ENCODE results near the gene HPD. TPM values are rescaled to one million over a fixed set of nuclear protein-coding genes. Genes with fewer than 3 reads are reported as not detected.

Gene HPD
- total RNA-seq, 1 donor from 2014 or later = 2.5 TPM

DNA sequence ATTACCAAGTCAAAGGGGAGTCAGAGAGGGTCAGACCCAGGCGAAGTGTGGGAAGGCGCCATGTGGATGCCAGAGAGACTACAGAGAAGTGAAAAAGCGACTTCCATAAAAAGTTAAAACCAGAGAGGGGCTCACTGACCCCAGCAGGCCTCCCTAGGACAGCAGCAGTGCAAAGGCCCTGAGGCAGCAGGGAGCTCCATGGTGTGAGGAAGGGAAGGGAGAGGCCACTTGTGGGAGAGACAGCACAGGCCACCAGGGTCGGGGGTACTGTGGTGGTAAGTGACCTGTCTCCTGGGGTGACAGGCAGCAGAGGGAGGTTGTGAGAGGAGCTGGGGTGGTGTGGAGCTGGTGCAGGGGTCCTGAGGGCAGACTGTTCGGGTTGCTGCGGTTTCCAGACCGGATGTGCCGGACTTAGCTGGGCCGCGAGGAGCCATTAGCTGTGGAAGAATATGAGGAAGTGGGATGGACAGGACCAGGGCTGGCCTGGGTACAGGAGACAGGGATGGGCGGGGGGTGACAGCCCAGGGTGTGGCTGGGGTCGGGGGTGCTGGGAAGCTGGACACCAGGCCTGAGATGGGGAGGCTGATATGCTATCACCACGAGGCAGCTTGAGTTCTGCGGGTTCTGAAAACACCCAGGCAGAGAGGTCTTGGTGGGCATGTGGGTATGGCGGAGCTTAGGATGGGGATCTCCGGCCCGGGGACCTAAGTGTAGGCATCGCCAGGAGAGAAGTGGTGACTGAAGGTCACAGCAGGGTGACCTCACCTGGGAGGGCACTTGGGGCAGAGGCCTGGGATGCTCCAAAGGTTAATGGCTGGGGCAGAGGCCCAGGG lies 32.1 kb downstream of the HPD start:
- Histone ChIP-seq H3K27ac (no peak overlapping the region), H3K9me3 (no peaks in the 10 kb centered on the region), H3K27me3 (ENCODE audit: low read depth) (no peaks in the 10 kb centered on the region), H3K36me3 (peaks cover 85% of the 10 kb centered on the region), H3K4me1 (no peaks in the 10 kb centered on the region), H3K4me3 (no peak overlapping the region)
- TF ChIP-seq, protein P1, sequence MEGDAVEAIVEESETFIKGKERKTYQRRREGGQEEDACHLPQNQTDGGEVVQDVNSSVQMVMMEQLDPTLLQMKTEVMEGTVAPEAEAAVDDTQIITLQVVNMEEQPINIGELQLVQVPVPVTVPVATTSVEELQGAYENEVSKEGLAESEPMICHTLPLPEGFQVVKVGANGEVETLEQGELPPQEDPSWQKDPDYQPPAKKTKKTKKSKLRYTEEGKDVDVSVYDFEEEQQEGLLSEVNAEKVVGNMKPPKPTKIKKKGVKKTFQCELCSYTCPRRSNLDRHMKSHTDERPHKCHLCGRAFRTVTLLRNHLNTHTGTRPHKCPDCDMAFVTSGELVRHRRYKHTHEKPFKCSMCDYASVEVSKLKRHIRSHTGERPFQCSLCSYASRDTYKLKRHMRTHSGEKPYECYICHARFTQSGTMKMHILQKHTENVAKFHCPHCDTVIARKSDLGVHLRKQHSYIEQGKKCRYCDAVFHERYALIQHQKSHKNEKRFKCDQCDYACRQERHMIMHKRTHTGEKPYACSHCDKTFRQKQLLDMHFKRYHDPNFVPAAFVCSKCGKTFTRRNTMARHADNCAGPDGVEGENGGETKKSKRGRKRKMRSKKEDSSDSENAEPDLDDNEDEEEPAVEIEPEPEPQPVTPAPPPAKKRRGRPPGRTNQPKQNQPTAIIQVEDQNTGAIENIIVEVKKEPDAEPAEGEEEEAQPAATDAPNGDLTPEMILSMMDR (IDR thresholded peaks at IDR 0.05) = no peak
- no peak for ATAC-seq
- intact Hi-C loops (cut with DNase I) = no loop called here
- DNase-seq = no peak

DNA sequence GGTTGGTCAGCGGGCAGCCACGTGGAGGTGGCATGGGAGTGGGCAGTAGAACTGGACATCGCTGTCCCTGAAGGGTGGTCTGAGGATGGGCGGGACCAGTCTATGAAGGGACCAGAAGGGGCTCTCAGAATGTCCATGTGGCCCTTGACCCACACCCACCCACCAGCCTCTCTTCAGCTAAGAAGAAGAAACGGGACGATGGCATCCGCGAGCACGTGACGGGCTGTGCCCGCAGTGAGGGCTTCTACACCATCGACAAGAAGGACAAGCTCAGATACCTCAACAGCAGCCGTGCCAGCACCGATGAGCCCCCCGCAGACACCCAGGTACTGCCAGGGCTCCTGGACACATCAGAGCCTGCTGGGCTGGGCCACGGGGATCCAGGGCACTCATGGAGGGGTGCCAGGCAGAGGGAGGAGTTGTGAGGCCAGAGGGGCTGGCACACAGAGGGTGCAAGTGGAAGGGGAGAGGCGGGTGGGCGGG lies 33.6 kb downstream of the HPD start:
- Histone ChIP-seq H3K4me3 (no peak overlapping the region), H3K27ac (no peak overlapping the region), H3K4me1 (no peaks in the 10 kb centered on the region), H3K36me3 (peaks cover 85% of the 10 kb centered on the region), H3K27me3 (ENCODE audit: low read depth) (no peaks in the 10 kb centered on the region), H3K9me3 (no peaks in the 10 kb centered on the region)
- no peak for DNase-seq
- intact Hi-C loops (cut with DNase I) = no loop called here
- ATAC-seq = no peak
- TF ChIP-seq, protein P1 (IDR thresholded peaks at IDR 0.05) = no peak

DNA sequence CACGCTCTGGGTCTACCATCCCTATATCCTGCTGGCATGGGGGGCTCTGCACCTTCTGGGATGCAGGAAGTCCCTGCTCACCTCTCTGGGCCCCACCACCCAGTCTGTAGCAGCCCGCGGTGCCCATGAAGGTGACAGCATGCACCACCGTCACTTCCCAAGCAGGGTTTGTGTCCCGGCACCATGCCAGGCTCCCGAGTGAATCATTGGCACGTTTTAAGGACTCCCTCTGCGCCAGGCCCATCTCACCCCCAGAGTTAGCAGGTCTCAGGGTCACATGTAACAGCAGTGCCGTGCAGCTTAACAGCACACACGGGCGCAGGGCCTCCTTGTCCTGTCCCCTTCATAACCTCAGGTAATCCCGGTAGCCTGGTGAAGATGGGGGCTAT lies 34.9 kb downstream of the HPD start:
- Histone ChIP-seq H3K9me3 (no peaks in the 10 kb centered on the region), H3K27me3 (ENCODE audit: low read depth) (no peaks in the 10 kb centered on the region), H3K4me3 (no peak overlapping the region), H3K4me1 (no peaks in the 10 kb centered on the region), H3K36me3 (peaks cover 87% of the 10 kb centered on the region), H3K27ac (no peak overlapping the region)
- DNase-seq (no peak), ATAC-seq (no peak)
- intact Hi-C loops (cut with DNase I) = no loop called here
- TF ChIP-seq, protein P1 (IDR thresholded peaks at IDR 0.05) = no peak

DNA sequence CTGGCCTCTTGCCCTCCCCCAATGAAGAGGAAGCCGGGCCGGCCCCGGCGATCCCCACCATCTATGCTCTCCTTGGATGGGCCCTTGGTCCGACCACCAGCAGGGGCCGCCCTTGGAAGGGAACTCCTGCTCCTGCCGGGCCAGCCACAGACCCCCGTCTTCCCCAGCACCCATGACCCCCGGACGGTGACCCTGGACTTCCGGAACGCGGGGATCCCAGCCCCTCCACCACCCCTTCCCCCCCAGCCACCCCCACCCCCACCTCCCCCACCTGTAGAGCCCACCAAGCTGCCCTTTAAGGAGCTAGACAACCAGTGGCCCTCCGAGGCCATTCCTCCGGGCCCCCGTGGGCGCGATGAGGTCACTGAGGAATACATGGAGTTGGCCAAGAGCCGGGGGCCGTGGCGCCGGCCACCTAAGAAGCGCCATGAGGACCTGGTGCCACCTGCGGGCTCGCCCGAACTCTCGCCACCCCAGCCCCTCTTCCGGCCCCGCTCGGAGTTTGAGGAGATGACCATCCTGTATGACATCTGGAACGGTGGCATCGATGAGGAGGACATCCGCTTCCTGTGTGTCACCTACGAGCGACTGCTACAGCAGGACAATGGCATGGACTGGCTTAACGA lies 35.4 kb downstream of the HPD start:
- H3K4me1 ChIP-seq = no peaks in the 10 kb centered on the region
- DNase-seq (no peak), ATAC-seq (no peak)
- TF ChIP-seq, protein P1 (IDR thresholded peaks at IDR 0.05) = no peak
- intact Hi-C loops (cut with DNase I) = no loop called here
- H3K36me3 ChIP-seq = peaks cover 87% of the 10 kb centered on the region
- H3K27me3 ChIP-seq (ENCODE audit: low read depth) = no peaks in the 10 kb centered on the region
- H3K27ac ChIP-seq = no peak overlapping the region
- H3K4me3 ChIP-seq = no peak overlapping the region
- no peaks in the 10 kb centered on the region for H3K9me3 ChIP-seq

DNA sequence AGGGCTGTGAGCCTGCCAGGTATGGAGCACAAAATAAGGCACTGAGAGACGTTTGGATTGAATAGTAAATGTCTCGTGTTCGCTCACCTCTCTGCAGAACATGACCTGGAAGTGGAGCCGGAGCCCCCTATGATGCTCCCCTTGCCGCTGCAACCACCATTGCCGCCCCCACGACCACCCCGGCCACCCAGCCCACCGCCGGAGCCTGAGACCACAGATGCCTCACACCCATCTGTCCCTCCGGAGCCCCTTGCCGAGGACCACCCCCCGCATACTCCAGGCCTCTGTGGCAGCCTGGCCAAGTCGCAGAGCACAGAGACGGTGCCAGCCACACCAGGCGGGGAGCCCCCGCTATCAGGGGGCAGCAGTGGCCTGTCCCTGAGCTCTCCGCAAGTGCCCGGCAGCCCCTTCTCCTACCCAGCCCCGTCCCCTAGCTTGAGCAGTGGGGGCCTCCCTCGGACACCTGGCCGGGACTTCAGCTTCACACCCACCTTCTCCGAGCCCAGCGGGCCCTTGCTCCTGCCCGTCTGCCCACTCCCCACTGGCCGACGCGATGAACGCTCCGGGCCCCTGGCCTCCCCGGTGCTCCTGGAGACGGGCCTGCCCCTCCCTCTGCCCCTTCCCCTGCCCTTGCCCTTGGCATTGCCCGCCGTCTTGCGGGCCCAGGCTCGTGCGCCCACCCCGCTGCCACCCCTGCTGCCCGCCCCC lies 36.1 kb downstream of the HPD start:
- no peak for ATAC-seq
- H3K36me3 ChIP-seq = peaks cover 87% of the 10 kb centered on the region
- TF ChIP-seq, protein P1 (IDR thresholded peaks at IDR 0.05) = no peak
- no peak for DNase-seq
- no peaks in the 10 kb centered on the region for H3K9me3 ChIP-seq
- no peaks in the 10 kb centered on the region for H3K27me3 ChIP-seq (ENCODE audit: low read depth)
- H3K4me3 ChIP-seq = no peak overlapping the region
- H3K4me1 ChIP-seq = no peaks in the 10 kb centered on the region
- intact Hi-C loops (cut with DNase I) = no loop called here
- no peak overlapping the region for H3K27ac ChIP-seq
